H1 (cell line): Measurements from ENCODE around the gene ZIC5. TPM values are rescaled to one million over a fixed set of nuclear protein-coding genes. Genes with fewer than 3 reads are reported as not detected.
A peak's percentile ranks its signal among the peaks of the same experiment; 100 is the strongest.

Experiments
- ATF3 ChIP-seq: IDR thresholded peaks from 2 replicates; pipeline ENCODE4 v1.6.1; 2011; ENCODE audit warnings: low read depth, mild to moderate bottlenecking, low read length; ENCODE audit not compliant: insufficient read depth
- CHD7 ChIP-seq: fragments of 300-600 bp; sonication (generic); IDR thresholded peaks from 2 replicates; pipeline ENCODE4 v1.7.1; 2012; ENCODE audit warnings: low read length, moderate library complexity, mild to moderate bottlenecking, inconsistent platforms; ENCODE audit not compliant: insufficient replicate concordance
- EP300 ChIP-seq, 2 experiments: IDR thresholded peaks; 1 replicate in 1 of 2; 2 replicates in 1 of 2; pipeline ENCODE4 v1.6.1; 2011 to 2012; ENCODE audit warnings: low read depth in 2 of 2, low read length in 2 of 2, mild to moderate bottlenecking in 2 of 2, borderline replicate concordance in 1 of 2, inconsistent platforms in 1 of 2, moderate library complexity in 1 of 2
- FOSL1 ChIP-seq: IDR thresholded peaks from 2 replicates; pipeline ENCODE4 v1.6.1; 2011; ENCODE audit warnings: mild to moderate bottlenecking, low read depth, low read length, moderate library complexity; ENCODE audit not compliant: insufficient read depth
- GABPA ChIP-seq: IDR thresholded peaks from 2 replicates; pipeline ENCODE4 v1.6.1; 2011; ENCODE audit warnings: mild to moderate bottlenecking, low read length, moderate library complexity, borderline replicate concordance; ENCODE audit not compliant: insufficient read depth
- POU5F1 ChIP-seq: IDR thresholded peaks from 2 replicates; pipeline ENCODE4 v1.6.1; 2011; ENCODE audit warnings: low read depth, mild to moderate bottlenecking, low read length, moderate library complexity
- RAD21 ChIP-seq, 2 experiments: IDR thresholded peaks in 1 of 2; conservative IDR thresholded peaks in 1 of 2; 2 replicates each; pipeline ENCODE4 v1.6.1; 2011; ENCODE audit warnings: low read depth in 2 of 2, low read length in 2 of 2, improper control_type of control experiment in 1 of 2, inconsistent platforms in 1 of 2, mild to moderate bottlenecking in 1 of 2, moderate library complexity in 1 of 2
- SIX5 ChIP-seq: IDR thresholded peaks from 2 replicates; pipeline ENCODE4 v1.6.1; 2011; ENCODE audit warnings: mild to moderate bottlenecking, low read depth, low read length
- TAF1 ChIP-seq: IDR thresholded peaks from 2 replicates; pipeline ENCODE4 v1.6.1; 2011; ENCODE audit warnings: mild to moderate bottlenecking, low read depth, low read length
- polyA plus RNA-seq, 7 experiments: library from polyadenylated mRNA; depleted of rRNA in 3 of 7; stranded (reverse) in 5 of 7; unstranded in 2 of 7; fragments of >200 nt in 5 of 7; fragments of 200-250 nt in 2 of 7; gene quantifications; 1 replicate in 5 of 7; 2 replicates in 1 of 7; 4 replicates in 1 of 7; pipeline versions ENCODE4 v1.2.1 to v1.2.3, GENCODE V29; 2011 to 2013; ENCODE audit warnings: missing spikeins in 2 of 7, mixed read lengths in 2 of 7
- total RNA-seq: library from RNA; stranded (reverse); fragmentation: NEBNext Ultra II Directional; extraction: Animal tissue kit (Norgen Biotek cat#: 25700); gene quantifications from 2 replicates; pipeline ENCODE4 v1.2.1, GENCODE V29; 2021

ZIC5 gene
- total and polyA plus RNA-seq, 2 of the 8 experiments (the other 6 are each of a cell fraction or from before 2014, with no cell fraction given) = 14.2 to 52.7 TPM

- peak in 1 of 2 experiments; percentile 54; a peak in 1 of 3 replicates for TF ChIP-seq EP300 (IDR thresholded peaks at IDR 0.05; ENCODE audit: borderline replicate concordance in 1 of 2, low read depth in 2 of 2, low read length in 2 of 2)
- no peak for TF ChIP-seq POU5F1
- TF ChIP-seq SIX5 = no peak
- no peak for TF ChIP-seq RAD21 (IDR thresholded peaks at IDR 0.05 in 1 of 2, conservative IDR thresholded peaks at IDR 0.05 in 1 of 2; ENCODE audit: low read depth in 2 of 2, low read length in 2 of 2)
- no peak for TF ChIP-seq TAF1
- TF ChIP-seq FOSL1 = no peak
- no peak for TF ChIP-seq CHD7
- no peak for TF ChIP-seq GABPA
- TF ChIP-seq ATF3 = no peak
Observed at GRCh38 chr13:99969919-99970650, 1.5 kb downstream of the ZIC5 start (continued).
